GM21515 (cell line): ENCODE results near the gene GNA12.

Source experiments
- ATAC-seq: cut with Tn5 transposase; IDR thresholded peaks from one replicate; pipeline ENCODE4 v1.9.1; 2021; ENCODE audit not compliant: unreplicated experiment

The GNA12 gene

DNA sequence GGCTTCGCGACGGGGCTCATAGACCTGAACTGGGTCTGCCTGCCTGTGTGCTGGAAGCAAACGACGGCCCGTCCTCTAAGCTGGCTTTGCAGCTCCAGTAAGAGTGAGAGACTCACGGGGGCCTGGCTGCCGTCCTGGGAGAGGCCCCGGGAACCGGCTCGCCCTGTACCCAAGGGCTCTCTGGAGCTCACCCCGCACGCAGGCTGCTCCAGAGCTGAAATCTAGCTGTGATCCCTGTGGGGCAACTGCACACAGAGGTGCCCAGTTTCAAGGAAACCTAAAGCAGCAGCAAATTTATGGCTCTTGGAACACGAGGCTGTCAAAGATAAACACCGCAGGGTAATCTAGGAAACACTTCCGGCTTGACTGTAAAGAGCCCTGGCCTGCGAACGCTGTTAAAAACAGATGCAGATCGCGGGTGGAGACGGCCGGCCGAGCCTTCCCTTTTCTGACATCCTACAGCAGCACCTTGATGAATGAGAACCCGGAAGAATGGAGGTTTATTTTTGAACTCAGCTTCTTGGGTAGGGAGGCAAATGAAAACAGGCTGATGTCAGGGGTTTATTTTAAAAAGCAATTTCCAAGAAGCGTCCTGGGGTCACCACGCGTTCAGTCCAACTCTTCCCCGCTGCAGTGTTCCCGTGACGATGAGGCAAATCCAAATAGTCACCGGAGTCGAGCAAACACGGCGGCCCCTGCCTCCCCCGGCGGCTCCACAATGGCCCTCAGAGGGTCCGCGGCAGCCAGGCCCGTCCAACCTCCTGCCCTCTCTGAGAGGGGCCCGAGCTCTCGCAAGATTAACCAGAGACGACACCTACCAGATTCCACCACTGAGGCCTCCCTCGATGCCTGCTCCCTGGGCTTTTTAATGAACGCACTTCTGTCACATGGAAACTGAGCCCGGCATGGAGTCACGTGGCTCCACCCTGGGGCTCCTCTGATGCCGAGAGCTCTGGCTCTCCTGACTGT, 126.5 kb downstream of the GNA12 start:
- no peak for ATAC-seq

DNA sequence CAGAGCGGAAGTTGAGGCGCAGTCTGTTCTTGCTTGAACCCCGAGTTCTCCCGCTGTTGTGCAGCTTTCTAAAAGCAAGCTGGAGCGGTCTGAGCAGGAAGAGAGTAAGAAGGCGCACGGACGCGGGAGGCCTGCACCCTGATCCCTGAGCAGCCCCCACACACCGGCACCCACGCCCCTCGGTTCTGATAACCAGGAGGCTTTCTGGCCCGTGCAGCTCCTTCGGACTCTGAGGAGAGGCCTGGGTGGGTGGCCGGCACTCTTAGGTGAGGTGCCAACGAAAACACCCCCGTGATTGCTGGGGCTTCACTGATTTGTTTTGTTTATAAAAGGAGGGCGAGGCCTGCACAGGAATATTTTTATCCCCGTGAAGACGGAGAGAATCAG, 127.2 kb downstream of the GNA12 start:
- no peak for ATAC-seq

DNA sequence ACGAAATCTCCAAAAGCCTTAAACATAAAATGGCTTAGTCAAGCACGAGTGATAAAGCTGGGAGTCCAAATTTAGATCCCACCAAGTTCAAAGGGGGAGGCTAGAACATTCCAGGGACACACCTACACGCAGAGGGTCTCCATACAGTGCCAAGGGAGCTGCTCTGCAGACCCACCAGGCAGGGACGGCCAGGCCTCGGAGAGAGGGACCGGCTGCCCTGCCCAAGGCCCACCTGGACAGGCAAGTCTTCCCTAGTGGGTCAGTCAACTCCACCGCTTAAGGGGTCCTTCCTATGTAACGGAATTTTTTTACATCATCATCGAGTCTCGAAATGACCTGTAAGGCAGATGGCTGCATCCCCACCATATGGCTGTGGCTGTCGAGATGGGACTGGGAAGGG, 127.6 kb downstream of the GNA12 start:
- no peak for ATAC-seq

DNA sequence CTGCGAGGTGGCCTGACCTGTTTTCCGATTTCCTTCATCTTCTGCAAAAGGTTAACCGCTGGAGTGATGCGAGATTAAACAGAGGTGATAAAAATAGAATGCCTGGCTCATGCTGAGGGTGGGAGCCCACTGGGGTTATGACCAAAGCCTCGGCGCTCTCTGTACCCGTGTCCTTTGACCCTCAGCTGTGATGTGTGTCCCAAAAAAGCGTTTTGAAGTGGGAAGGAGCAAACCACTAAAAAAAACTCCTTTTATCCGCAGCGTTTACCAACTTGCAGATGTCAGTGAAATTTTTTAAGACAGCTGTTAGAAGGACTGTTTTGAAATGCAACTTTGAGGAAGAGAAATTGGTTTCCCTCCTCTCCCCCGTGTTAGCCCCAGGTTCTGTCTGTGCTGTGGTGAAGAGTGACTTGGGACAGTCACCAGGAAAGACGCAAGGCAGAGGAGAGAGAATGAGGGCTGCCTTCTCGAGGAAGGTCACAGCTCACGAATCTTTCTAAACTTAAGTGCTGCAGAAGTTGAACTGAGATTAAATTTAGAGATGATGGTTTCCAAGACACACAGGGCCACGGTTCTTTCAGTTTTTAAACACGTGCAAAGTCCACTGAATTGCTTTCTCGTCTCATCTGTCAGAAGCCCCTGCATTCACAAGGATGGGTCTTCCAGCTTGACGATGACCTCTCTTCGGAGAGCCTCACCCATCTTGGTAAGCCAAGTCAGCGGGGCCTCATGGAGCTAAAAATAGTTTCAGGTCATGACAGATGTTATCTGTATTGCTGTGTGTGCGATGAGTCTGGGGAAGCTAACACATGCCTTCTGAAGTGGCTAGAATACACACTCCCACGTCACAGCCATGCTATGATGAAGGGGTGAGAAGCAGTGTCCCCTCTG, 128.5 kb downstream of the GNA12 start:
- ATAC-seq: no peak

DNA sequence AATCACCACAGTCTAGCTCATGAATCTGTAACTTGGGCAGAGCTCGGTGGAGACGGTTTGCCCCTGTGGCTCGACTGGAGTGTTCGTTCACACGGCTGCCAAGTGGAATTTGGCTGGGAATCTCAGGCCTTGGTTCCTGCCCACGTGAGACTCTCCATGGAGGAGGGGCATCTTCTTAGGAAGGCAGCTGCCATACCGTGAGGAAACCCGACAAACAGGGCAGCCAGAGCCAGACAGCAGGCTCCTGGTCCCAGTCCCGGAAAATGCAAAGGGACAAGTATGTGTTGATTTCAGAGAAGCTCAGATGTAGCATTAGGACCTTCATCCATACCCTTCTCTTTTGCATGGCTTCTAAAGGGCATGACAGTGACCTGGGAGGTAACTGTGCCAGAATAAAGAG, 129.5 kb downstream of the GNA12 start:
- no peak for ATAC-seq

DNA sequence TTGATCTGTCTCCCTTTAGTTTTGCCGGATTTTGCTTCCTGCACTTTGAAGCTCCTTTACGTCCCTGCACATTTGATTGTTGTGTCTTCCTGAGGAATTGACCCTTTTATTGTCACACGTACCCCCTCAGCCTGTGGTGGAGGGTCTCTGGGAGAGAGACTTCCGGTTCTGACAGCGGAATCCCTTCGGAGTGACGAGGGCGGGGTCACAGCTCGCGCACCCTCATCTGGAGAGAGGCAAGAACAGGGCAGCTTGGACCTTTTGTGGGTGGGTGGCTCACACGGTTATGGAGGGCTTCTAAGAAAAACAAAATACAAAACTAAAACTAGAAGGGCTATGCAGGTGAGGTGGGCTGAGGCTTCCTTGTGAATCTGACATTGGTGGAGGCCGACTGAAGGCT, 130.1 kb downstream of the GNA12 start:
- no peak for ATAC-seq

DNA sequence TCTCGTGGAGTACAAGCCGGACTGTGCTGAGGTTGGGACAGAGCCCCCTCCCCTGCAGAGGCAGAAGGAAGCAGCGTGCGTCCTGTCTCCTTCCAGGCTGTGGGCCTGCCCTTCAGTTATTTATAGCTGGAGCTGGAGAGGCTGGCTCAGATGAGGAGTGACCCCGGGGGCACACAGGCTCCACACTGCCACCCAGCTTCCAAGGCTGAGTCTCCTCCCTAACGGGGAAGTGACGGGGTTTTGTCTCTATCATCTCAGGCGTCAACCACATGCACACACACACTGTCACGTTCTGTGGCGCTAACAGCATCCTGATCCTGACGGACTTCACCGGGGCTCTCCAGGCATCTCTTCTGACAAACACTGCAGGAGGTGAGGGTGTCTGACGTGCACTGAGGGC, 130.7 kb downstream of the GNA12 start:
- no peak for ATAC-seq

DNA sequence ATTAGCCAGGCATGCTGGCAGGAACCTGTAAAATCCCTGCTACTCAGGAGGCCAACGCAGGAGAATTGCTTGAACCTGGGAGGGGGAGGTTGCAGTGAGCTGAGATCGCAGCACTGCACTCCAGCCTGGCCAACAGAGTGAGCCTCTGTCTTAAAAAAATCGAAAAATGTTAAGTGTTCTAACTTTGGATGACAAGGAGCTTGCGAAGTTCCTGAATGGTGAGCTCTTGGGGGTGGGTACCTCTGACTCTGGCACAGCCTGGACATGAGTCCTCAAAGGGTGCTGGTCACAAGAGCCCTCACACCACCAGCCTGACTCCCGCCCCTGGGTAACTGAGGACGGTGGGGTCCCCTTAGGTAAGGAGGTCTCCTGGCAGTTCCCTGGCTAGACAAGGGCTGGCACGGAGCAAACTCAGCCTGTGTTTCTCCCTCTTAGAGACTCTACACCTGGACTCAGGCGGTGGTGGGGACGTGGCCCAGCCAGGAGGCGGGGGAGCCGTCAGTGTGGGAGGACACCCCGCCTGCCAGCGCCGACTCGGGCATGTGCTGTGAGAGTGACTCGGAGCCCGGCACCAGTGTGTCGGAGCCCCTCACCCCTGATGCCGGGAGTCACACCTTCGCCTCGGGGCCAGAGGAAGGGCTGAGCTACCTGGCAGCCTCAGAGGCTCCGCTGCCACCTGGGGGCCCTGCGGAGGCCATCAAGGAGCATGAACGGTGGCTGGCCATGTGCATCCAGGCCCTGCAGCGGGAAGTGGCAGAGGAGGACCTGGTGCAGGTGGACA, 132.0 kb downstream of the GNA12 start:
- ATAC-seq: no peak

DNA sequence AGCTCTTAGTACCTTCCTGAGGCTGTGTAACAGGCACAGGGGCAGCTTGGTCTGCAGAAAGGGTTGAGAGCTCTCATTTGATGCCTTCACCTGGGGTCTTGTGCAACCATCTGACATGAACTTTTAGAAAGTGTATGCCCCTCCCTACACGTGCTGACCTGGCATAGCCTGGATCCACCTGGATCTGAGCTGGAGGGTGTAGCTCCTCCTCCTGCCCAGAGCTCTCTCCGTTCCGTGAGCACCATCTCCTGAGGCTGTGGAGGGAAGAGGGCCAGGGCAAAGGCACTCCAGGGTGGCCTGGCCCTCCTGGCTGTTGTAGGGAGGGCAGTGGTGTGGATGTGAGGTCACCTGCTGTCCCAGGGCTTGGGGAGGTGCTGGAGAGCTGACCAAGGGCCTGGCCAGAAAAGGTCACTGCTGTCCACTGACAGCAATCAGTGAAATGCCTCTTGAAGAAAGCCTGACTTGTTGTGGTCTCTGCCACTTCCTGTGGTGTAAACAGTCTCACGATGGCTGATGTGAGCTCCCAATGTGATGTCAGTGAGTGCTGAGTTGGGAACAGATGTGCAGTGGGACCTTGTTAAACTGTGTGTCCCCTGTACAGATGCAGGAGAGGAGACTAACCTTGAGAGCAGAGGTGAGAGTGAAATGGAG, 133.1 kb downstream of the GNA12 start:
- ATAC-seq: no peak

DNA sequence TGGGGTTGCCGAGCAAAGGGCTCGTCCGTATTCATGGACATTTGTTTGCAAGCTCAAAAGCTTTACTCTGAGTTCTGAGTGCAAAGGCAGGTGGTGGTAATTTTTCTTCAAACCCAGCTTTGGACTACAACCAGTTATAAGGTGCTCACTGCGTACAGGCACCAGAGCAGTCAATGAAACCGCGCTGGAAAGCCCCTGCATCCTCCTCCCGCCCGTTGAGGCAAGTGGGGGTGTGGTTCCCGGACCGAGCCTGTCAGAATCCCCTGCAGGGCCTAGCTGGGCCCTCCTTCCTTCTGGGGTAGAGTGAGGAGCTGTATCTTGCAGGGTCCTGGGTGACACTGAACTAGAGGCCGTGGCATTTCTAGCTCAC, 133.8 kb downstream of the GNA12 start:
- ATAC-seq: peak; percentile 46

DNA sequence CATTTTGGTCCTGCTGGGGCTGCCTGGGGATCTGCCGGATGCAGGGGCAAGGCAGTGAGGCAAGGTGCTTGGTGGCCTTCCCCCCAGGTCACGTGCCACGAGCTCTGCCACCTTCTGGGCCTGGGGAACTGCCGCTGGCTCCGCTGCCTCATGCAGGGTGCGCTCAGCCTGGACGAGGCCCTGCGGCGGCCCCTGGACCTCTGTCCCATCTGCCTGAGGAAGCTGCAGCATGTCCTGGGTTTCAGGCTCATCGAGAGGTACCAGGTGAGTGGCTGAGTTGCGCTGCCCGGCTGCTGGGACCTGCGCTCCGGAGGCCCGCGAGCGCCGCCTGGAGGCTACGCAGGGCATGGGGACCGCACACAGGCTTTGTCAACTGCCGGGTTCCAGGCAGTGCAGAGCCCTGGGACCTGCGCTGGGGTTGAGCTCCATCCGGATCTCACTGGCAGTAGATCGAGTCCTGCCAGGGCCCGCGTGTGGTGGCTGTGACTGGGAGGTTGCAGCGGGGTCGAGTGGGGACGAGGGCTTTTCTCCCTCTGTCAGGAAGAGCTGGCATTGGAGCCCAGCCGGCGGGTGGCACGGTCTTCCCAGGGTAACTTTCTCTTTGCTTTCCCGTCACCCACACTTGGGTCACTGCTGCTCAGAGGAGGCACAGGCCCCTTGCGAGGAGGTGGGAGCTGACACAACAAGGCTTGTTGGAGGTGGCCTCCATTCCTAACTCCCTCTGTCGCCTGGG, 134.4 kb downstream of the GNA12 start:
- ATAC-seq: peak; percentile 84

DNA sequence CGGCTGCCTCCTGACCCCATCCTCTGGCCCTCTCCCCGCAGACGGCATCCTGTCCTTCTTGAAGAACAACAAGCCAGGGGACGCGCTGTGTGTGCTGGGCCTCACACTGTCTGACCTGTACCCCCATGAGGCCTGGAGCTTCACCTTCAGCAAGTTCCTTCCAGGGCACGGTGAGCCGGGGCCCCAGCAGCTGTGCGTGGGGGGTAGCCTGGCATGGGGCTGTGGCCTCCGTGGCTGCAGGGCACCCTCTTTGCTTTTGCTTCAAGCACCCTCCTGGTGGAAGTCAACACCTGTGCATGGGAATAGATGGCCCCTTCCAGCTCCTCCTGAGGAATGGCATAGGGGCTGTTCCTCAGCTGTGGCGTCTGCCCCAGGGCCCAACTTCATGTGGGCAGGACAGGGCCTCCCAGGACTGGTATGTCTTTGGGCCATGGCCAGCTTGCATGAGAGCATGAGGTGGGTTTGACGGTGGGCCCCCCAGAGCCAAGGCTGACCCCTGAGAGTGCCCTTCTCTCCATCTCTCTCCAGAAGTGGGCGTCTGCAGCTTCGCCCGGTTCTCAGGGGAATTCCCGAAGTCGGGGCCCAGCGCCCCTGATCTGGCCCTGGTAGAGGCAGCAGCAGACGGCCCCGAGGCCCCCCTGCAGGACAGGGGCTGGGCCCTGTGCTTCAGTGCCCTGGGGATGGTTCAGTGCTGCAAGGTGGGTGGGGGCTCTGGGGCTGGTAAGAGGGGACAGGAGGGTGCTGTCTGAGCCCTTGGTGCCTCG, 135.4 kb downstream of the GNA12 start:
- ATAC-seq: no peak

DNA sequence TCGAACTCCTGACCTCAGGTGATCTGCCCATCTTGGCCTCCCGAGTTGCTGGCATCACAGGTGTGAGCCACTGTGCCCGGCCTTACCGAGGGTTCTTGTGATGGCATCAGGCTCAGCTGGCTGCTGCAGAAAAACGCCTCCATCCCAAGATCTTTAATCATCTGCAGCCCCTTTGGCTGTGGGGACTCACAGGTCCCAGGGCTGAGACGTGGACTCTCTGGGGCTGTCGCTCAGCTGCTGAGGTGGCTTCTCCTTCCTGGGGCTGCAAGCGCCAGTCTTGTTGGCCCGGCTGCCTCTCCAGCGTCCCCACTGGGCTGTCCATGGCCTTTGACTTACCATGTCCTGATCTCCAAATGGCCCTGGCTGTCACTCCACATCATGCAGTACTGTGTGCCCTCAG, 136.1 kb downstream of the GNA12 start:
- ATAC-seq: no peak

DNA sequence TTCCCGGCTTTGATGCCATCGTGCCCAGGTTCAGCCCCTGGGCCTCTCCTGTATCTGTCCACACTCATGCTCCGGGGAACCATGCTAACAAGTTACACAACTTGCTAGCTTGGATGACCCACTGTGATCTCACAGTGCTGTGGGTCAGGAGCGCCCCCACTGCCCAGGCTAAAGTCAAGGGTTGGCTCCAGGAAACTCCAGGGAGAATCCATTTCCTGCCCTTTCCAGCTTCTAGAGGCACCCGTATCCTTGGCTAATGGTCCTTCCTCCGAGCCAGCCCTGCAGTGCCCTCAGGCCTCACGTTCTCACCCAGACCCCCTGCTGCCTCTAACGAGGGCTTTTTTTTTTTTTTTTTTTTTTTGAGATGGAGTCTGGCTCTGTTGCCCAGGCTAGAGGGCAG, 136.6 kb downstream of the GNA12 start:
- ATAC-seq: no peak

DNA sequence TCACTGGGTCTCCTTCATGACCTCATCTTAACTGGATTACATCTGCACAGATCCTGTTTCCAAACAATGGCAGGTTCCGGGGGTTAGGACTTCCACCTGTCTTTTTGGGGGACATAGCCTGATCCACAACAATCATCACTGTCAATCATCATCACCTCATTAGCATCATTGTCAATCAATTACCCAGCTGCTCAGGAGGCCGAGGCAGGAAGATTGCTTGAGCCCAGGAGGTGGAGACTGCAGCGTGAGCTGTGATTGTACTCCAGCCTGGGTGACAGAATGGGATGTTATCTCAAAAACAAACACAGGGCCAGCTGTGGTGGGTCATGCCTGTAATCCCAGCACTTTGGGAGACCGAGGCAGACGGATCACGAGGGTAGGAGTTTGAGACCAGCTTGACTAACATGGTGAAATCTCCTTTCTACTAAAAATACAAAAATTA, 137.4 kb downstream of the GNA12 start:
- no peak for ATAC-seq

DNA sequence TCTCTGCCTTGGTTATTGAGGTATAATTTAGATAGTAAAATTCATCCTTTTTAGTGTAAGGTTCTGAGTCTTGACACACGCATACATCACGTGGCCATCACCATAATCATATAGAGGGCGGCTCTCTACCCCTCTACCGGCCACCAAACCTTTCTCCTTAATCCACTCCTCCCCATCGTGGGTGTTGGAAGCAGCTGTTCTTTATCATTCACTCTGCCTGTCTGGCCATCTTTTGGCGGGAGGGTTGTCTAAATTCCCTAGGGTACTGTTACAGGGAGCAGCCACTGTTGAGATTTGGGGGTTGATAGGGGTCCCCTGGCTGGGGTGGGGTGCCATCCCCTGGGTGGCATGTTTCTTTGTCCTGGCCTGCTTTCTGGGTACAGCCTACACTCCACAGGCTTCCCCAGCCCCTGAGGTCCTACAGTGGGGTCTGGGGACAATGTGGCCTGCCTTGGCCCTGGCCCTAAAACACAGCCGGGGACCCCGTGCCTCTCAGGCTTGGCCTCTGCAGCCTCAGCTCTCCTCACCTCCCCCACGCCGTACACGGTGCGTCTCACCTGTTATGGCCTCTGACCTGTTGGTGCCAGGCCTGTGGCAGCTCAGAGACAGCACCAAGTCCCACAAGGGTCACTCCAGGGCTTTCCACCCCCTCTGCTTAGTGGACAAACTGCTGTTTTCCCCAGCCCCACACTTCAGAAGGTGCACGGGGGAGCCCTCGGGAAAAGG, 138.6 kb downstream of the GNA12 start:
- ATAC-seq: no peak

DNA sequence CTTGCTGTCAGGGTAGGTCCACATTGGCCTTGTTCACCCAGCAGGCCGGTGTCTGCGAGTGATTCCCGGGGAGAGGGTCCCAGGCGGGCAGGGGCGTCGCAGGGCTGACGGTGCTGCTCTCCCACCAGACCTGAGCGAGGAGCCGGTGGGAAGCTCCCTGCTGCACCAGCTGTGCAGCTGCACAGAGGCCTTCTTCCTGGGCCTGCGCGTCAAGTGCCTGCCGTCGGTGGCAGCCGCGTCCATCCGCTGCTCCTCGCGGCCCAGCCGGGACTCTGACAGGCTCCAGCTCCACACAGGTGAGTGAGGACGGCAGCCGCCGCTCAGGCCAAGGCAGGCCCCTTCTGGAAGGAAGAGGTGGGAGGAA, 141.5 kb downstream of the GNA12 start:
- no peak for ATAC-seq

DNA sequence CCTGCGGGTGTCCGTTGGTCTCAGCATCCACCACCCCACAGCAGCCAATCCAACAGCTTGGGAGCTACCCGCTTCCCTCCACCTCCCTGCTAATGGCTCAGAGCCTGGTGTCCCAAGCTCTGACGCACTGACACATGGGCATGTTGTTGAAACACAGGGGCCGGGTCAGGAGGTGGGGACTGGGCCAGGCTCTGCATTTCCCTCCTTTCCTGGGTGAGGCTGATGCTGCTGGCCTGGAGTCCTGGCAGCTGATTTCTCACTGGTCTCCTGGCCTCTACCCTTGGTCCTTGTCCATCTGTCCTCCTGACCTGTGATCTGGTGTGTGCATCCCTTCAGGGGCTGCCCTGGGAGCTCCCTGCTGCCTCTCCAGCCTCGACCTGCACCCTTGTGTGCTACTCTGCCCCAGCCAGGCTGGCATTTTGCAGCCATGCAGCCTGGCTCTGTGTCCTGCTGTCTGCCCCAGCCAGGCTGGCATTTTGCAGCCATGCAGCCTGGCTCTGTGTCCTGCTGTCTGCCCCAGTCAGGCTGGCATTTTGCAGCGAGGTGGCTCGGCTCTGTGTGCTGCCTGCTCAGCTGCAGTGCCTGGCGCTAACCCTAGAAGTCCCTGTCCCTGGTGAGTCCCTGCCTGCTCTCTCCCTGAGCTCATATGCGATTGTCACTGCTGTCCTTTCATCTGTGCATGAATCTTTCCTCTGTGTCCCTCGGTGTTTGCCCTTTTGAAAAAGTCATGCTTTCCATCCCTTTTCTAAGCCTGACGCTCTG, 142.1 kb downstream of the GNA12 start:
- ATAC-seq: no peak
